Activated CD8-positive, alpha-beta memory T cell treated with anti-CD3 and anti-CD28 coated beads, Interleukin-2, amount 50 U/mL, for 1 hour (primary cell): ENCODE measurements around the gene PRRT3.
"Not testable (repeated sequence)": the region's sequence is repeated elsewhere in the genome, so short reads cannot be mapped to it uniquely, and the experiment has no call there.

Experiments used
- DNase-seq: peaks from one replicate; pipeline ENCODE4 v3.0.0-alpha.2; 2020; ENCODE audit errors: extremely low read depth

PRRT3 gene

GRCh38 chr3:9947025-9947995, 4.9 kb downstream of the PRRT3 start:
- DNase-seq = no peak

DNA sequence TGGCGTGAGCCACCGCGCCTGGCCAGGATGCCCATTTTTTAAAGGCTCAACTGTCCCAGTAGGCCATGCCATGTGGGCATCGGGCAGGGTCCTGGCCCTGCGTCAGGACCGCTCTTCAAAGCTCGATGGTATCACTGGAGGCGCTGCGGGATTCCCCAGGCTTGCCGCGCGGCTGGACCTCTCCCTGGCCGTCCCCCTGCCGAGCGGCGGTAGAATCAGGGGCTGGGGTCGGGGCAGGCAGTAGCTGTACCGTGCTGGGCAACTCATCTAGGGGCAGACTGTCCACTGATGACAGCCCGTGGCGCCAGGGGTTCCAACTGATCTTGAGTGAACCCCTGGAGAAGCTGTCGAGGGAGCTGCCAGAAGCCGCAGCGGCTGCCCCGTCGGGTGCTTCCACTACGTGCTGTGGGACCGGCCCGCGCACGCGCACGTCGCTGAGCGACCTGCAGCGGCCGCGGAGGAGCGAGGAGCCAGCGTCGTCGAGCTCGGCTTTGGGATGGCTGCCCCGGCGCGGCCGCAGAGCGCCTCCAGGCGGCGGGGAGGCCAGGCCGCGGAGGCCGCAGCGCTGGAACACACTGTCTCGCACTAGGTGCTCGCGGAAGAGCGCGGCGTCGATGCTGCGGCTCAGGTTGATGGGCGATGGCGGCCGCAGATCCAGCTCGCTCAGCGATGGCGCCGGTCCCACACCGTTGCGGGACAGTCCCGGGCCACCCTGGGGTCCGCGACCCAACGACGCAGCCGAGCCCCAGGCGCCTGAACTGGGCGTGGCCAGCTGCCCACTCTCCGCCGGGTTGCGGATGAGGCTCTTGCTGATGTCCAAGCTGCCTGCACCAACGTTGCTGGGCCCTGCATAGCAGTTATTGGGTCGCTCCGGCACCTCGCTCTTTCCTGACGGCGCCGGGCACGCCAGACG, 5.8 kb downstream of the PRRT3 start:
- DNase-seq = peak; percentile 59

GRCh38 chr3:9945358-9945757, 6.8 kb downstream of the PRRT3 start:
- no peak for DNase-seq

DNA sequence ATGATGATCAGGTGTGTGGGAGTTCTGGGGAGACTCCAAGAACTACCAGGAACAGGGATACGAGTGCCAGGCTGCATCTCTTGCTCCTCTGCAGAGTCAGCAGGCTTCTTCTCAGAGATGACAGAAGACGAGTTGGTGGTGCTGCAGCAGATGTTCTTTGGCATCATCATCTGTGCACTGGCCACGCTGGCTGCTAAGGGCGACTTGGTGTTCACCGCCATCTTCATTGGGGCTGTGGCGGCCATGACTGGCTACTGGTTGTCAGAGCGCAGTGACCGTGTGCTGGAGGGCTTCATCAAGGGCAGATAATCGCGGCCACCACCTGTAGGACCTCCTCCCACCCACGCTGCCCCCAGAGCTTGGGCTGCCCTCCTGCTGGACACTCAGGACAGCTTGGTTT, 7.9 kb downstream of the PRRT3 start:
- DNase-seq = no peak

DNA sequence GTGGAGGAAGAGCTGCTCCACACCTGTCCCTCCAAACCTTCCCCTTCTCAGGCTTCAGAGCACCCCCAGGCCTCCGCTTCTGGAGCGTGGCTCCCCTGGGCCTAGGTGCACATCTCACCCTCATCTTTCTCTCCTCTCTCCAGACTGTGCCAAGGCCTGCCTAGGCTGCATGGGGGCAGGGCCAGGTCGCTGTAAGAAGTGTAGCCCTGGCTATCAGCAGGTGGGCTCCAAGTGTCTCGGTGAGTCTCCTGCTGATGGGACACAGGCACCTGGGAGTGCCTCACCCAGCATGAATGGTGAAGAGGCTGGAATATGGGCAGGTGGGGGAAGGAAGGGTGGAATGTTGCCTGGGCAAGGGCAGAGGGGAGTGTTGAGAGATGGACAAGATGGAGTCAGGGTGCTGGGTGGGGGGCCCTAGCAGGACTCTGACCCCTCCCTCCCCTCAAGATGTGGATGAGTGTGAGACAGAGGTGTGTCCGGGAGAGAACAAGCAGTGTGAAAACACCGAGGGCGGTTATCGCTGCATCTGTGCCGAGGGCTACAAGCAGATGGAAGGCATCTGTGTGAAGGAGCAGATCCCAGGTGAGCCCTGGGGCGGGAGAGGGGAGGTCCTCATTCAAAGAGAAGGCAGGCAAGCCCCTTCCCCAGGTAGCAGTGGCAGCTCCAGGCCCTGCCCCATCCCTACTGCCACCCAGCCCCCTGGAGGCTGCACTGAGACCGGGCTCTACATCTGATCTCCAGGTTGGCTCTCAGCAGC, 9.1 kb downstream of the PRRT3 start:
- no peak for DNase-seq

DNA sequence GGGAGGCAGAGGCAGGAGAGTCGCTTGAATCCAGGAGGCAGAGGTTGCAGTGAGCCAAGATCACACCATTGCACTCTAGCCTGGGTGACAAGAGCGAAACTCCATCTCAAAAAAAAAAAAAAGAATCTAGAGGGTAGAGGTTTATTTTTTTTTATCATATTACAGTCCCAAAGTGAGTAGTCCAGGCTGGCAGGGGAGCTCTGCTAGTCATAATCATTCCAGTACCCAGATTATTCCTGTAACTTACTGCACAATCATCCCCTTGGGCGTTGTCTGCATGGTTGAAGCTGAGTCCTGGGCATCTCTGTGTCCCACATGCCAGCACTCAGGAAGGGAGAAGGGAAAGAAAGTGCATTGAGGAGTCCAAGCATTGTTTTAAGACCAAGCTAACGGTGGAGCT, 10.0 kb downstream of the PRRT3 start:
- no peak for DNase-seq

- no peak for DNase-seq
Observed at GRCh38 chr3:9940746-9941145, 11.5 kb downstream of the PRRT3 start.

- not testable (repeated sequence) for DNase-seq
Observed at GRCh38 chr3:9939906-9940305, 12.3 kb downstream of the PRRT3 start.

- no peak for DNase-seq
Observed at GRCh38 chr3:9938966-9939365, 13.2 kb downstream of the PRRT3 start.

DNA sequence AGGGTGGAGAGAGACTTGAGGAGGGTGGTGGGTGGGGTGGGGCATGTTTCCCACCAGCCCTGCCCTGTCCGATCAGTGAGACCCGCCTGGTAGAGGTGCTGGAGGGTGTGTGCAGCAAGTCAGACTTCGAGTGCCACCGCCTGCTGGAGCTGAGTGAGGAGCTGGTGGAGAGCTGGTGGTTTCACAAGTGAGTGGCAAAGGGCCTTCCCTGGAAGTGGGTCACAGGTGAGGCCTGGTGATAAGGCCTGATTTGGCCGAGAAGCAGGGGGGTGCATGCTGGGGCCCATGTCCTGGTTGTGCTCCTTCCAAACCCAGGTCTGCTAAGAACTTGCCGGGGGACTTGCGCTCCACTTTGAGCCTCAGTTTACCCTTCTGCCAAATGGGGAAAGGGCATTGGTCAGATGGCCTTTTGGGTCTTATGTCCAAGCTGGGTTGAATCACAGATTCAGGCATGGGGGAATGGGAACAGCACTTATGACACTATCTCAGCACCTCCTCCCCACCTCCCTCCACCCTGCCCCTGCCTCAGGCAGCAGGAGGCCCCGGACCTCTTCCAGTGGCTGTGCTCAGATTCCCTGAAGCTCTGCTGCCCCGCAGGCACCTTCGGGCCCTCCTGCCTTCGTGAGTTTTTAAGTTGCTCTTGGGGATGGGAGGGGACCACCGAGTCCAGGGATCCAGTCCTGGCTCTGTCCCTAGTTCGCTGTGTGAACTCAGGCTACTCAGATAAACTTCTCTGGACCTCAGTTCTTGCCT, 14.5 kb downstream of the PRRT3 start:
- no peak for DNase-seq

DNA sequence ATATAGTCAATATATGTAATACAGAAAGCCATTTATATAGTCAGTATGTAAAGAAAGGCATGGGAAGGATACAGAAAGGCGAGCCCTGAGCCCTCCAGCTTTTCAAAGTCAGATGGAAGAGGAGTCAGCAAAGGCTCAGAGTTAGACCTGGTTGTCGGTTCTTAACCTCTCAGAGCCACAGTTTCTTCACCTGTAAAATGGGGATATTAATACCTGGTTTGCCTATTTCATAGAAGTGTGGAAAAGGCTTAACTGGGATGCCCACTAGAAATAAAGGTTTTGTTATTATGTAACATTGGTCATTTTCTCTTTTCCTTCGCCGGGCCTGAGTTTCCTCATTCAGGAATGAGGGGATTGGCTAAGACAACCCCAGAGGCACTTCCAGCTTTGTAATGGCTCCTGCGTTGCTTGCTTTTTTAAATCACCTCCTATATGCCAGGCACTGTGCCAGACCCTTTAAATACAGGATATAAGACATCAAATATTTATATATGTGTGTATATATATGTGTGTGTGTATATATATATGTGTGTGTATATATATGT, 16.2 kb downstream of the PRRT3 start:
- no peak for DNase-seq

DNA sequence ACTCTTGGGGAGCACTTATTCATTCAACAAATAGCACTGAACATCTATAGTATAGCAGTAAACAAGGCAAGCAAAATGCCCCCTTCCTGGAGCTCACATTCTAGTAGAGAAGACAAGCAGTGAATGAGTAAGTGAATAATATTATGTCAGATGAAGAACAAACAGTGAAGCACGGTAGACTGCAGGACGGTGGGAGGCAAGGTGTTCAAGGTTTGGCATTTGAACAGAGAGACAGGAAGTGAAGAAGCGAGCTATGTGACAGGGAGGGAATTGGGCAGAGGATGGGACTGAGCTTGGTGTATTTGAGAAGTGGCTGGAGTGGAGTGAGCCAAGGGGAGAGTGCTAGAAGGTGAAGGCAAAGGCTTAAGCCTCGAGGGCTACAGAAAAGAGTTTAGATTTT, 17.2 kb downstream of the PRRT3 start:
- no peak for DNase-seq

- DNase-seq = peak; percentile 22
Observed at GRCh38 chr3:9934235-9934621, 18.0 kb downstream of the PRRT3 start.

DNA sequence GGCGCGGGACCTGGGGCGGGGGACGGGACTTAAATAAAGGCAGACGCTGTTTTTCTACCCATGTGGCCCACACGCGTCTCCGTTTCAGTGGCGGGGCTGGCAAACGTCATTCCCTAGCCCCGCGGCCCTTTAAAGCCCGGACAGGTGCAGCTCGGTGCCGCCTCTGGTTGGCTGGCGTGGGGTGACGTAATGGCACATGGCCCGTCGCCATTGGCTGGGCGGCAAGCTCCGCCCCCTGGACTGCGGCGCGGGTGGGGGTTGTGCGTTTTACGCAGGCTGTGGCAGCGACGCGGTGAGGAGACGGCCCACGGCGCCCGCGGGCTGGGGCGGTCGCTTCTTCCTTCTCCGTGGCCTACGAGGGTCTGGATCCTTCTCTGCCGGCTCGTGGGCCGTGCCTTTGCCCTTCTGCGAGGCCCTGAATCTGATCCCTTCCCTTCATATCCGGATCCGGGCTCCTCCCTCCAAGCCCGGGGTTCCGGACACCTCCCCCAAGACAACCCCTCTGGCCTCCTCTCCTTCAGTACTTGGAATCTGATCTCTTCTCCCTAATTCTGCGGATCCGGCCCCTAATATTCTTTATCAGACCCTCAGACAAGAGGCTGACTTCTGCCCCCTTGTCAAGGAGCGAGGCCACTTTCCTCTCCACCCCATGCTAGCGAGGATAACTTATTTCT, 18.5 kb downstream of the PRRT3 start, which contains the start of gene CRELD1:
CRELD1 (plus strand) TSS at position 274 of the 674 bp plus-strand sequence. CDS start 605 bp downstream, outside the sequence.
- peak; percentile 92 for DNase-seq

- peak; percentile 63 for DNase-seq
Observed at GRCh38 chr3:9932843-9933560, 19.2 kb downstream of the PRRT3 start.

- no peak for DNase-seq
Observed at GRCh38 chr3:9932535-9932842, 19.7 kb downstream of the PRRT3 start.

GRCh38 chr3:9930804-9931418, 21.3 kb downstream of the PRRT3 start:
- no peak for DNase-seq

DNA sequence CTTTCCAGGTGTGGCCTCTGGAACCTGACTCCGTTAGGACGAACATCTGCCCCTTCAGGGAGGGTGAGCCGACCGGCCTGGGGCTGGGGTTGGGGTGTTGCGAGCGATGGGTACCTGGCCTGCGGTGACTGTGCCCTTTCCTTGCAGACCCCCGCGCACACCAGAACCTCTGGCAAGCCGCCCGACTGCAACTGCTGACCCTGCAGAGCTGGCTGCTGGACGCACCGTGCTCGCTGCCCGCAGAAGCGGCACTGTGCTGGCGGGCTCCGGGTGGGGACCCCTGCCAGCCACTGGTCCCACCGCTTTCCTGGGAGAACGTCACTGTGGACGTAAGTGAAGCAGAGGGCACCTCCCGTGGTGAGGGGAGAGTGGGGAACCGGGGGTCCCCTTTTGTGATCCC, 24.1 kb downstream of the PRRT3 start:
- DNase-seq = no peak
